ENCODE results near the gene CD79B. TPM values are rescaled to one million over a fixed set of nuclear protein-coding genes. Genes with fewer than 3 reads are reported as not detected.
"Not testable (repeated sequence)": the region's sequence is repeated elsewhere in the genome, so short reads cannot be mapped to it uniquely, and the experiment has no call there.

The CD79B gene
- total and polyA plus RNA-seq, 9 of the 15 experiments (the other 6 are each of a cell fraction or from before 2014, with no cell fraction given): 0.15 to 0.62 (median 0.44) TPM; not detected in 2

DNA sequence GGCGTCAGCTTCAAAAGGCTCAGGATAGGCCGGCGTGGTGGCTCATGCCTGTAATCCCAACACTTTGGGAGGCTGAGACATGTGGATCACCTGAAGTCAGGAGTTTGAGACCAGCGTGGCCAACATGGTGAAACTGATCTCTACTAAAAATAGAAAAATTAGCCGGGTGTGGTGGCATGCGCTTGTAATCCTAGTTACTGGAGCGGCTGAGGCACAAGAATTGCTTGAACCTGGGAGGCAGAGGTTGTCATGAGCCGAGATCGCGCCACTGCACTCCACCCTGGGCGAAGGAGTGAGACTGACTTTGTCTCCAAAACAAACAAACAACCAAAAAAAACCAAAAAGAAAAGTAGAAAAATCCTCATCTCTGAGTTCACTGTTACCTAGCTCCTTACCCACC, 47.0 kb downstream of the CD79B start:
- H3K4me1 ChIP-seq (replicated peaks in 1 of 2; ENCODE audit: control insufficient read depth in 2 of 2, insufficient read depth in 2 of 2, low read length in 2 of 2); H3K4me2 ChIP-seq (ENCODE audit: insufficient read depth, low read length); FAIRE-seq; in situ Hi-C loops (cut with MboI); DNase-seq (ENCODE audit: extremely low read depth in 1 of 4, low spot score in 3 of 4); BruUV-seq (replicated peaks); H3K4me3 ChIP-seq; CTCF ChIA-PET (ENCODE audit: low intra/inter-chr PET ratio); H3K36me3 ChIP-seq (ENCODE audit: control insufficient read depth, insufficient read depth, low read length); H3K79me2 ChIP-seq (ENCODE audit: control insufficient read depth, insufficient read depth, low read length); ATAC-seq; intact Hi-C loops (cut with micrococcal nuclease); H3K9me1 ChIP-seq (ENCODE audit: control insufficient read depth, insufficient read depth, low read length); H3K9me3 ChIP-seq (replicated peaks; ENCODE audit: control insufficient read depth, insufficient read depth, low read depth, low read length); H3K9ac ChIP-seq (ENCODE audit: insufficient read depth in 1 of 2, low read depth in 2 of 2, low read length in 2 of 2); H3K27ac ChIP-seq (ENCODE audit: extremely low read depth, low read depth, low read length); H4K20me1 ChIP-seq (replicated peaks; ENCODE audit: control insufficient read depth, insufficient read depth, low read length); POLR2A ChIA-PET; H2AFZ ChIP-seq (ENCODE audit: low read depth, low read length): not testable (repeated sequence)
- 2% methylated on average over 10 of the region's 11 CpGs for WGBS (ENCODE audit: insufficient coverage, low coverage, missing lambda C conversion rate)
- peaks cover 2 to 19% of the 10 kb centered on the region in 2 experiments; a peak in 3 of 5 replicates for H3K27me3 ChIP-seq (ENCODE audit: control insufficient read depth in 2 of 2, insufficient read depth in 2 of 2, low read length in 2 of 2)

- peaks cover 5 to 32% of the 10 kb centered on the region in 2 experiments; a peak in 3 of 5 replicates for H3K27me3 ChIP-seq (ENCODE audit: control insufficient read depth in 2 of 2, insufficient read depth in 2 of 2, low read length in 2 of 2)
- 22% methylated on average over 7 of the region's 9 CpGs for WGBS (ENCODE audit: insufficient coverage, low coverage, missing lambda C conversion rate)
- TF ChIP-seq RBM25 (IDR thresholded peaks at IDR 0.05; ENCODE audit: low read depth, low read length, severe bottlenecking) (peak; percentile 89), BCOR (IDR thresholded peaks at IDR 0.05) (peak; percentile 73), KDM1A (IDR thresholded peaks at IDR 0.05) (peak in 1 of 2 experiments; percentile 45; a peak in 1 of 4 replicates)
- H3K36me3 ChIP-seq (ENCODE audit: control insufficient read depth, insufficient read depth, low read length); H3K4me3 ChIP-seq; BruUV-seq (replicated peaks); intact Hi-C loops (cut with micrococcal nuclease); H3K9ac ChIP-seq (ENCODE audit: insufficient read depth in 1 of 2, low read depth in 2 of 2, low read length in 2 of 2); FAIRE-seq; H4K20me1 ChIP-seq (replicated peaks; ENCODE audit: control insufficient read depth, insufficient read depth, low read length); H3K9me3 ChIP-seq (replicated peaks; ENCODE audit: control insufficient read depth, insufficient read depth, low read depth, low read length); H2AFZ ChIP-seq (ENCODE audit: low read depth, low read length); H3K9me1 ChIP-seq (ENCODE audit: control insufficient read depth, insufficient read depth, low read length); H3K79me2 ChIP-seq (ENCODE audit: control insufficient read depth, insufficient read depth, low read length); H3K4me1 ChIP-seq (replicated peaks in 1 of 2; ENCODE audit: control insufficient read depth in 2 of 2, insufficient read depth in 2 of 2, low read length in 2 of 2); in situ Hi-C loops (cut with MboI); H3K27ac ChIP-seq (ENCODE audit: extremely low read depth, low read depth, low read length): not testable (repeated sequence)
- ChIA-PET CTCF (ENCODE audit: low intra/inter-chr PET ratio) (interaction anchor here (0.6 kb wide), 1 partner anchor 133 kb away, joined by 3 read pairs; no protein-coding TSS in a partner anchor), POLR2A (interaction anchor here (1.2 kb wide), 1 partner anchor 17 kb away, joined by 4 read pairs; no protein-coding TSS in a partner anchor)
- DNase-seq (ENCODE audit: extremely low read depth in 1 of 4, low spot score in 3 of 4) (peak in 2 of 4 experiments; percentile 15 to 30), ATAC-seq (peak; percentile 54)
- 0 out of 2 replicates have a peak overlapping the region, but pooled peaks have one; percentile 6 for H3K4me2 ChIP-seq (ENCODE audit: insufficient read depth, low read length)
Observed at GRCh38 chr17:63882626-63883126, 49.5 kb downstream of the CD79B start.
